RWPE2 (cell line): ENCODE results near the gene DUSP28.

Experiments used
- ATAC-seq: fragments of 200-7000 bp; cut with Tn5 transposase; 3 replicates; pipeline ENCODE4 v1.9.1; 2021; ENCODE audit warnings: low read depth
- DNase-seq: peaks from one replicate; pipeline ENCODE4 v3.0.0-alpha.2; 2020; ENCODE audit warnings: low spot score
- H3K27ac ChIP-seq: fragments of 450-650 bp; 2 replicates; pipeline ENCODE4 v1.5.1; 2017; ENCODE audit warnings: mild to moderate bottlenecking; ENCODE audit not compliant: poor library complexity, severe bottlenecking
- H3K27me3 ChIP-seq: fragments of 250-450 bp; sonication (Bioruptor Pico); 2 replicates; pipeline ENCODE4 v1.5.1; 2021; ENCODE audit warnings: mild to moderate bottlenecking, moderate library complexity; ENCODE audit not compliant: insufficient read depth, poor library complexity, severe bottlenecking
- H3K36me3 ChIP-seq: fragments of 250-450 bp; sonication (Bioruptor Pico); 2 replicates; pipeline ENCODE4 v1.5.1; 2020; ENCODE audit warnings: low read depth, mild to moderate bottlenecking, moderate library complexity
- H3K4me1 ChIP-seq: fragments of 250-450 bp; sonication (Bioruptor Pico); 2 replicates; pipeline ENCODE4 v1.5.1; 2021; ENCODE audit warnings: mild to moderate bottlenecking, moderate library complexity; ENCODE audit not compliant: insufficient read depth, poor library complexity, severe bottlenecking
- H3K4me3 ChIP-seq: fragments of 250-450 bp; sonication (Bioruptor Pico); 2 replicates; pipeline ENCODE4 v1.5.1; 2021; ENCODE audit warnings: mild to moderate bottlenecking, moderate library complexity; ENCODE audit not compliant: severe bottlenecking
- H3K9me3 ChIP-seq: fragments of 250-450 bp; sonication (Bioruptor Pico); 2 replicates; pipeline ENCODE4 v1.5.1; 2021; ENCODE audit warnings: mild to moderate bottlenecking, moderate library complexity; ENCODE audit not compliant: severe bottlenecking
- TF ChIP-seq, protein P1 (sequence below): fragments of 450-650 bp; IDR thresholded peaks from one replicate; pipeline ENCODE4 v1.5.1; 2017; ENCODE audit warnings: mild to moderate bottlenecking, moderate library complexity; ENCODE audit not compliant: poor library complexity, severe bottlenecking

Gene DUSP28

DNA sequence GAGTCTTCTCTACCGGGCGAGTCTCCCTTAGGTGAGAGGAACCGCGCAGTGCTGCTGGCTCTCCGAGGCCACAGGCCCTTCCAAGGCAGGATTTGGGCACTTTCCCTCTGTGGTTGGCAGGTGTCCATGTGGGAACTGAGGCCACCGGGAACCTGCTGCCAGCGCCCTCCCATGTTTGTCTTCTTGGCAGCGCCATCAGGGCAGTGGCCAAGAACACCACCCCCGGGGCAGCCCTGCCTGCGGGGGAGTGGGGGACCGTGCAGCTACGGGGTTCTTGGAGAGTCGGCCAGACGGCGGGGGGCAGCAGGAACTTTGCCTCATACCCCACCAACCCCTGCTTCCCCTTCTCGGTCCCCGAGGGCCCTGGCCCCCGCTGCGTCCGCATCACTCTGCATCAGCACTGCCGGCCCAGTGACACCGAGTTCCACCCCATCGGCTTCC lies 36.4 kb downstream of the DUSP28 start:
- DNase-seq (peak; percentile 64), ATAC-seq (no peak)
- peaks cover 16% of the 10 kb centered on the region for H3K36me3 ChIP-seq

GRCh38 chr2:240597054-240597418 lies 36.9 kb downstream of the DUSP28 start:
- no peak overlapping the region for H3K27ac ChIP-seq
- H3K27me3 ChIP-seq, result no peaks in the 10 kb centered on the region
- no peaks in the 10 kb centered on the region for H3K9me3 ChIP-seq
- H3K36me3 ChIP-seq, result peaks cover 14% of the 10 kb centered on the region; the same call in 1 of the 2 replicates
- DNase-seq, result peak; percentile 56
- no peak for ATAC-seq
- no peaks in the 10 kb centered on the region for H3K4me1 ChIP-seq
- H3K4me3 ChIP-seq, result no peak overlapping the region
- TF ChIP-seq, protein P1, sequence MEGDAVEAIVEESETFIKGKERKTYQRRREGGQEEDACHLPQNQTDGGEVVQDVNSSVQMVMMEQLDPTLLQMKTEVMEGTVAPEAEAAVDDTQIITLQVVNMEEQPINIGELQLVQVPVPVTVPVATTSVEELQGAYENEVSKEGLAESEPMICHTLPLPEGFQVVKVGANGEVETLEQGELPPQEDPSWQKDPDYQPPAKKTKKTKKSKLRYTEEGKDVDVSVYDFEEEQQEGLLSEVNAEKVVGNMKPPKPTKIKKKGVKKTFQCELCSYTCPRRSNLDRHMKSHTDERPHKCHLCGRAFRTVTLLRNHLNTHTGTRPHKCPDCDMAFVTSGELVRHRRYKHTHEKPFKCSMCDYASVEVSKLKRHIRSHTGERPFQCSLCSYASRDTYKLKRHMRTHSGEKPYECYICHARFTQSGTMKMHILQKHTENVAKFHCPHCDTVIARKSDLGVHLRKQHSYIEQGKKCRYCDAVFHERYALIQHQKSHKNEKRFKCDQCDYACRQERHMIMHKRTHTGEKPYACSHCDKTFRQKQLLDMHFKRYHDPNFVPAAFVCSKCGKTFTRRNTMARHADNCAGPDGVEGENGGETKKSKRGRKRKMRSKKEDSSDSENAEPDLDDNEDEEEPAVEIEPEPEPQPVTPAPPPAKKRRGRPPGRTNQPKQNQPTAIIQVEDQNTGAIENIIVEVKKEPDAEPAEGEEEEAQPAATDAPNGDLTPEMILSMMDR, result no peak

More for the DNA sequence above, 36.4 kb downstream of the DUSP28 start:
- TF ChIP-seq, protein P1, result no peak
- Histone ChIP-seq H3K9me3 (no peaks in the 10 kb centered on the region), H3K27me3 (no peaks in the 10 kb centered on the region), H3K4me3 (no peak overlapping the region), H3K27ac (no peak overlapping the region), H3K4me1 (no peaks in the 10 kb centered on the region)

GRCh38 chr2:240597419-240598181 lies 37.4 kb downstream of the DUSP28 start:
- DNase-seq (peak; percentile 44), ATAC-seq (no peak)
- H3K27ac ChIP-seq, result no peak overlapping the region
- H3K36me3 ChIP-seq, result peaks cover 10% of the 10 kb centered on the region; the same call in 1 of the 2 replicates
- H3K4me3 ChIP-seq, result no peak overlapping the region
- no peaks in the 10 kb centered on the region for H3K27me3 ChIP-seq
- no peaks in the 10 kb centered on the region for H3K9me3 ChIP-seq
- no peaks in the 10 kb centered on the region for H3K4me1 ChIP-seq
- TF ChIP-seq, protein P1, result no peak

DNA sequence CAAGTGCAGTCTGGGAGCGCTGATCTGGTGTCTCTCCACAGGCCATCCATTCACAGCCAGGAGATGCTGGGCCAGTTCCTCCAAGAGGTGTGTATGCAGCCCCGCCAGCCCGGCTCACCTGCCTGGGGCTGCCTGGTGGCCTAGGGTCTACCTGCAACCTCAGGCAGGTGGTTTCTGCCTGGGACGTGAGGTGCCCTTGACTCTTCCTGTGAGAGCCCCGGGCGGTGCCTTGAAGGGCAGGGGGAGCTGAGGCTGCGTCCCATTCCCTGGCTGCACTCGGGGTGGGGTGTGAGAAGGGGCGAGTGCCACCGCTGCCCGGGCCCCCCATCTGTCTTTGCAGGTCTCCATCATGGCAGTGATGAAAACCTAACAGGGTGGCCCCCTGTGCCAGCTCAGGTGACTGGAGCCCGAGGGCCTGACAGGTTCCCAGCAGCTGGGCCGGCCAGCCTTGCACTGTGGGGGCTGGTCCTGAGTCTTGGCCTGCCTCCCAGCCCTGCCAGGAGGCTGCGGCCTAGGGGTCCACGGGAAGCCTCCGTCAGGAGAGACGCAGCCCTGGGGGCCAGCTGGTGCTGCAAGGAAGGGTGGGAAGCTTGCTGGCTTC lies 38.3 kb downstream of the DUSP28 start:
- Histone ChIP-seq H3K36me3 (peaks cover 7% of the 10 kb centered on the region; the same call in 1 of the 2 replicates), H3K27me3 (no peaks in the 10 kb centered on the region), H3K9me3 (no peaks in the 10 kb centered on the region), H3K27ac (no peak overlapping the region), H3K4me1 (no peaks in the 10 kb centered on the region), H3K4me3 (no peak overlapping the region)
- DNase-seq (peak; percentile 62), ATAC-seq (no peak)
- TF ChIP-seq, protein P1, result no peak
